ENCODE data around the gene PPFIBP2.

The PPFIBP2 gene

DNA sequence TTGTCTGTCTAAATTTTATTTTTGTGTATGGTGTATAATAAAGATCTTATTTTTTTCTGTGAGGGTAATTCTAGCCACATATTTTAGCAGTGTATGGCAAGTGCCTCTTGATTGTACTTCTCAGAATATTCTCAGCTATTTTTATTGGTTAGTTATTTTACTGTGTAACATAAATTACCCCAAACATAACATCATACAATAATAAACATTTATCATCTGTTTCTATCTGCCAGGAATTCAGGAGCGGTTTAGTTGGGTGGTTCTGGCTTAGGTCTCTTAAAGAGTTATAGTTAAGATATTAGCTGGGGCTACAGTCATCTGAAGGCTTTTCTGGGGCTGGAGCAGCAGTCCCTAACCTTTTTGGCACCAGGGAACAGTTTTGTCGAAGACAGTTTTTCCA, 47.8 kb downstream of the PPFIBP2 start:
- in situ Hi-C loops (cut with HindIII; ENCODE audit: low sequenced_read_pairs), result loop anchor here (25.0 kb wide), 1 partner anchor 101 kb away; the partner anchor contains the start of gene CYB5R2
- TF ChIP-seq CTCF (IDR thresholded peaks at IDR 0.05; ENCODE audit: low read depth, low read length, missing control alignments), result no peak
- no peak for DNase-seq (ENCODE audit: low read depth)

GRCh38 chr11:7563281-7563680, 49.5 kb downstream of the PPFIBP2 start:
- no peak for TF ChIP-seq CTCF (IDR thresholded peaks at IDR 0.05; ENCODE audit: low read depth, low read length, missing control alignments)
- H3K4me3 ChIP-seq (ENCODE audit: low read depth, low read length), result no peak overlapping the region
- DNase-seq (ENCODE audit: low read depth), result no peak
- in situ Hi-C loops (cut with HindIII; ENCODE audit: low sequenced_read_pairs), result loop anchor here (25.0 kb wide), 1 partner anchor 99 kb away; the partner anchor contains the start of gene CYB5R2

More for the DNA sequence above, 47.8 kb downstream of the PPFIBP2 start:
- H3K4me3 ChIP-seq (ENCODE audit: low read depth, low read length), result no peak overlapping the region

DNA sequence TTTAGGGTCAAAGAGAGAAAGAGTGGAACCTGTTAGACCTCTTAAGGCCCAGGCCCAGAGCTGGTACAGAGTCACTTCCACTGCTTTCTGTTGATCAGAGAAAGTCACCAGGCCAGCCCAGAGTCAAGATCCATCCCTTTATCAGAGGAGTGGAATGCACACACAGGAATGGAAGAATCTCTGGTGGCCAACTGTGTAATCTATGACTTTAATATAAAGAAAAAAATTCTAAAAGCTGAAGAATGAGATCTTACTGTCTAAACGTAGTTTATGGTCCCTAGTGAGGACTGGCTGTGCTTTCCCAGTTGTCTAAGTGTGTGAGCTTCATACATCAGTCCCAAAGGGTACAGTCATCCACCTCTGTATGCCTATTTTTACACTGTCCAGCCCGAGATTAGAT, 51.0 kb downstream of the PPFIBP2 start:
- no peak overlapping the region for H3K4me3 ChIP-seq (ENCODE audit: low read depth, low read length)
- no peak for TF ChIP-seq CTCF (IDR thresholded peaks at IDR 0.05; ENCODE audit: low read depth, low read length, missing control alignments)
- no peak for DNase-seq (ENCODE audit: low read depth)
- in situ Hi-C loops (cut with HindIII; ENCODE audit: low sequenced_read_pairs), result loop anchor here (25.0 kb wide), 1 partner anchor 97 kb away; the partner anchor contains the start of gene CYB5R2

GRCh38 chr11:7567311-7567710, 53.5 kb downstream of the PPFIBP2 start:
- in situ Hi-C loops (cut with HindIII; ENCODE audit: low sequenced_read_pairs), result loop anchor here (25.0 kb wide), 1 partner anchor 95 kb away; the partner anchor contains the start of gene CYB5R2
- no peak for DNase-seq (ENCODE audit: low read depth)
- H3K4me3 ChIP-seq (ENCODE audit: low read depth, low read length), result no peak overlapping the region
- TF ChIP-seq CTCF (IDR thresholded peaks at IDR 0.05; ENCODE audit: low read depth, low read length, missing control alignments), result no peak

GRCh38 chr11:7569044-7569443, 55.2 kb downstream of the PPFIBP2 start:
- DNase-seq (ENCODE audit: low read depth), result no peak
- in situ Hi-C loops (cut with HindIII; ENCODE audit: low sequenced_read_pairs), result loop anchor here (25.0 kb wide), 1 partner anchor 93 kb away; the partner anchor contains the start of gene CYB5R2
- TF ChIP-seq CTCF (IDR thresholded peaks at IDR 0.05; ENCODE audit: low read depth, low read length, missing control alignments), result no peak
- no peak overlapping the region for H3K4me3 ChIP-seq (ENCODE audit: low read depth, low read length)

DNA sequence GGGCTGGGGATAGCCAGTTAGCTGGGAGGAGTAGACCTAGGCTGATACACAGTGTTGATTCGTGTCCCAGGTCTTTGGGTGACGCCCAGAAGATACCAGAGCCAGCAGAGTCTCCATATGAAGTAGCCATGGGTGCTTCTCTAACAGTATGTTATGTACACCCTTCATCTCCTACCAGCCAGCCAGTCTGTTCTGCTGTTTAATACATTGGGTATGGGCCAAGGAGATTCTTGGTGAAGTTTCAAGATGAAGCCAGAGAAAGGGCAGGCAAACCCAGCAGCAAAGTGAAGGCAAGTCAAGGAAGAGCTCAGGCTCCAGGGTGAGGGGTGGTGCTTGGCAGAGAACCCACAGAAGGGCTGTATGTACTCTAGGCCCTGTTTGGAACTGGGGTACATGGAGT, 56.4 kb downstream of the PPFIBP2 start:
- no peak for DNase-seq (ENCODE audit: low read depth)
- in situ Hi-C loops (cut with HindIII; ENCODE audit: low sequenced_read_pairs), result loop anchor here (25.0 kb wide), 1 partner anchor 92 kb away; the partner anchor contains the start of gene CYB5R2
- no peak overlapping the region for H3K4me3 ChIP-seq (ENCODE audit: low read depth, low read length)
- no peak for TF ChIP-seq CTCF (IDR thresholded peaks at IDR 0.05; ENCODE audit: low read depth, low read length, missing control alignments)
